HG02938 (cell line): ENCODE measurements around the gene LRR1.
"Not testable (repeated sequence)": the region's sequence is repeated elsewhere in the genome, so short reads cannot be mapped to it uniquely, and the experiment has no call there.

Experiments
- ATAC-seq: cut with Tn5 transposase; IDR thresholded peaks from one replicate; pipeline ENCODE4 v1.9.1; 2021; ENCODE audit warnings: mild to moderate bottlenecking, moderate library complexity; ENCODE audit not compliant: unreplicated experiment

The LRR1 gene

GRCh38 chr14:49585803-49586672, 12.7 kb upstream of the LRR1 start, which contains the start of gene RPS29:
Gene RPS29, minus strand, starts transcription at chr14:49586380. Its CDS starts 34 bp downstream, at chr14:49586346.
- peak; percentile 85 for ATAC-seq

DNA sequence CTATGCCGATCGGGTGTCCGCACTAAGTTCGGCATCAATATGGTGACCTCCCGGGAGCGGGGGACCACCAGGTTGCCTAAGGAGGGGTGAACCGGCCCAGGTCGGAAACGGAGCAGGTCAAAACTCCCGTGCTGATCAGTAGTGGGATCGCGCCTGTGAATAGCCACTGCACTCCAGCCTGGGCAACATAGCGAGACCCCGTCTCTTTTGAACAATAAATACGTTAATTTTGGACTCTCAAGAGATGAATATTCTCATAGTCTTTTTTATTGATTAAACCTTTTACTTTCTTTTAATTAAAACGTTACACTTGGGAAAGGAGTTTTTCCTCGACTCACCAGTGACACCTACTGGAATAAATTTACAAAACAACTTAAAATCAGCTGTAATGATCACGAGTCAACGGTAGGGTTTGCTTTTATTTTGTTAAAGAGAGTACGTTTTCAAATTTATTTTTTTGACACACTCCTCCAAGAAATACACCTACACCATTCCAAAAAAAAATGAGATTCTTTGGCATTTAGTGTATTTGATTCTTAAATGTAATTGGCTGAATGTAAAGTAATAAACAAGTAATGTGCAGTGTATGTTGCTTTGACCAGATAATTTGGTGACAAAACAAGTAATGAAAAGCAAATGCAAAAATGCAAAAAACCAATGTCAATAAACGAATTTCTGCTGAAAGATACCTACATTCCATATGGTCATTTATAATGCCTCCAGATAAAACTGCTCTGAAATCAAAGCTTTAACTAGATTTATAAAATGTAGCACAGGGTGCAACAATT, 11.9 kb upstream of the LRR1 start:
- peak; percentile 28 for ATAC-seq

- ATAC-seq, result no peak
These were observed 9.4 kb upstream of the LRR1 start for GRCh38 chr14:49589387-49589786.

DNA sequence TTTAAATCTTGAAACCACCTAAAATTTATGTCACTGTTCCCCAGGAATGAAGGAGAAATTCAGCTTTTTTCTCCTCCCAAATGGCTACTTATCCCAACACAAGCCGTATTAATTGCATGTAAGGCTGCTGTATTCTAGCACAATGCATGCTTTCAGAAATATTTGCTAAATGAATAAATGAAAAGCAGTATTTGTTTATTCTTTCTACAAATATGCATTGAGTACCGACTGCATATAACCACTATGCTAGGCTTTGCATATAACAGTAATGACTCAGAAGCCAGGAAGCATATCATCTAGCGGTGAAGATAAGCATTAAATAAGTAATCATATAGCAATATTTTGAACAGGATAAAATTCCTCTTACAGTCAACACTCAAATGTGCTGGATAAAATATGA, 5.7 kb upstream of the LRR1 start:
- no peak for ATAC-seq

DNA sequence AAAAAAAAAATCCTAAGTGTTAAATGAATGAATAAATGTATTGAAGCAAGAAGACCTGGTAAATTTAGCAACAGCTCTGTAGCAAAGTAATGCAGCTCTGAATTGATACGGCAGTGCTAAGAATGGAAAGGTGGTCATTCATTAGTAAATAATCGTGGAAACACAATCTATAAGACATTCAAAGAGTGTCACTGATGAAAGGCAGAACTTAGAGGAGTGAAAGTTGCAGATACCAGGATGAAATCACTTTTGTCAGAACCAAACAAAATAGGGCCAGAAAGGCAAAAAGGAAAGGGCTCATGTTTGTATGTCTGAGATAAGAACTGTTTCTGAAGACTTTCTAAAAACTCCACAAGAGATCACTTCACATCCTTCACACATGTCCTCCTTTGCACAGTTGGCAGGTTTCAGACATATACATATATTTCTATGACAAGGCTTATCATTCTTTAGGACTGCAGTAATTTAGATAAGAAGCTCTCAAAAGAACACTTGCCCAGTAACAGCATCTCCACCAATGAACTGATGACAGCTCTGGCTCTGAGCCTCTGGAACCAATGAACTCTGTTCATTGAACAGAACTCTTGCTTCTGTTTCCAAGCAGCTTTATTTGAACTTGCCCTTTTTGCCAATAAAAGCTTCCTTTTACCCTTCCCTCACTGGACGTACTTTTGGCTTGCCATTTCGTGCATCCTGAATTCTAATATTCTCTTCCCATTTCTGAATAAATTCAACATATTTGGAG, 4.2 kb upstream of the LRR1 start:
- ATAC-seq, result peak; percentile 25

DNA sequence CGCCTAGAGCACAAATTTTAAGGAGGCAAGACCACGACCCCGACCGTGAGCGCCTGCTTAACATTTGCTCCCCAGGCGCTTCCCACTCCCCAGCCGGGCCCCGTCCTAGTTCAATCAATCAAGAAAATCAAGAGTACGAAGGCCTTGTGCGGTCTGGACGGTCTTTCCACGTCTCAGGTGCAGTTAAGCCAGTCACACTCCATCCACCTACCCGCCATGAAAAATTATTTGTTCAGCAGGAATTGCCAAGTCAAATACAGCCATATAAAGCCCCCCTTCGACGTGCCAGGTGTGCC, 603 bp upstream of the LRR1 start:
- no peak for ATAC-seq

DNA sequence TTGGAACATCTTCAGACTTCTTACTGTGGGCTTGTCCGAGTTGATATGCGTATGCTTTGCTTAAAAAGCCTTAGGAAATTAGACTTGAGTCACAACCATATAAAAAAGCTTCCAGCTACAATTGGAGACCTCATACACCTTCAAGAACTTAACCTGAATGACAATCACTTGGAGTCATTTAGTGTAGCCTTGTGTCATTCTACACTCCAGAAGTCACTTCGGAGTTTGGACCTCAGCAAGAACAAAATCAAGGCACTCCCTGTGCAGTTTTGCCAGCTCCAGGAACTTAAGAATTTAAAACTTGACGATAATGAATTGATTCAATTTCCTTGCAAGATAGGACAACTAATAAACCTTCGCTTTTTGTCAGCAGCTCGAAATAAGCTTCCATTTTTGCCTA, 8.8 kb downstream of the LRR1 start:
- ATAC-seq, result no peak

GRCh38 chr14:49612251-49612650, 13.5 kb downstream of the LRR1 start:
- ATAC-seq, result no peak

GRCh38 chr14:49612671-49613070, 13.9 kb downstream of the LRR1 start:
- ATAC-seq, result no peak

- no peak for ATAC-seq
These were observed 15.5 kb downstream of the LRR1 start for GRCh38 chr14:49614196-49614595.

- no peak for ATAC-seq
These were observed 17.0 kb downstream of the LRR1 start for GRCh38 chr14:49615776-49616175.

- ATAC-seq, result no peak
These were observed 19.2 kb downstream of the LRR1 start for GRCh38 chr14:49617852-49618519.

DNA sequence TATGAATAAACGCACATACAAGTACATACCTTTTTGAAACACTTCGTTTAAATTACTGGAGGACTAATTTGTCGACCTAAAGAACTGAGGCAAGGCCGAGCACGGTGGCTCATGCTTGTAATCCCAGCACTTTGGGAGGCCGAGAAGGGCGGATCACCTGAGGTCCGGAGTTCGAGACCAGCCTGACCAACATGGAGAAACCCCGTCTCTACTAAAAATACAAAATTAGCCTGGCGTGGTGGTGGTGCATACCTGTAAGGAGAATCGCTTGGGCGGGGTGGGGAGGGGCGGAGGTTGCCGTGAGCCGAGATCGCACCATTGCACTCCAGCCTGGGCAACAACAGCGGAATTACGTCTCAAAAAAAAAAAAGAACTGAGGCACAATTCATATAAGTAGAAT, 20.5 kb downstream of the LRR1 start:
- ATAC-seq, result not testable (repeated sequence)

DNA sequence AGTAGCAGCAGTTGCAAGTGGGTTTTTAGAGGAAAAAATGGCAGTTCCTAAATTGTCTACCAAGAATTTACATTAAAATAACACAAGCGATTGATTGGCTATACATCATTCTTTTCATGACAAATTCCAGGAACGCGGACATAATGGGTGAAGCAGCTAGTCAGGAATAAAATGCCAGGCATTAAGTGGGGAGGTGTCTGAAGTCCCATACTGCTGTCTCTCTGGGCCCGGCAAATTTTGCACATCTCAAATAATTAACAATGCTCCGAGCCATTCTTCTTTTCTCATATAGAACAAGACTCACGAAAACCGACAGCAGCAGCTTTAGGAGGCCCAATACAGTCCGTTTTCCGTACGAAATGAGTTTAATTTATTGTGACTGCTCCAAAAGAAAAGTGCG, 21.0 kb downstream of the LRR1 start:
- ATAC-seq, result no peak

DNA sequence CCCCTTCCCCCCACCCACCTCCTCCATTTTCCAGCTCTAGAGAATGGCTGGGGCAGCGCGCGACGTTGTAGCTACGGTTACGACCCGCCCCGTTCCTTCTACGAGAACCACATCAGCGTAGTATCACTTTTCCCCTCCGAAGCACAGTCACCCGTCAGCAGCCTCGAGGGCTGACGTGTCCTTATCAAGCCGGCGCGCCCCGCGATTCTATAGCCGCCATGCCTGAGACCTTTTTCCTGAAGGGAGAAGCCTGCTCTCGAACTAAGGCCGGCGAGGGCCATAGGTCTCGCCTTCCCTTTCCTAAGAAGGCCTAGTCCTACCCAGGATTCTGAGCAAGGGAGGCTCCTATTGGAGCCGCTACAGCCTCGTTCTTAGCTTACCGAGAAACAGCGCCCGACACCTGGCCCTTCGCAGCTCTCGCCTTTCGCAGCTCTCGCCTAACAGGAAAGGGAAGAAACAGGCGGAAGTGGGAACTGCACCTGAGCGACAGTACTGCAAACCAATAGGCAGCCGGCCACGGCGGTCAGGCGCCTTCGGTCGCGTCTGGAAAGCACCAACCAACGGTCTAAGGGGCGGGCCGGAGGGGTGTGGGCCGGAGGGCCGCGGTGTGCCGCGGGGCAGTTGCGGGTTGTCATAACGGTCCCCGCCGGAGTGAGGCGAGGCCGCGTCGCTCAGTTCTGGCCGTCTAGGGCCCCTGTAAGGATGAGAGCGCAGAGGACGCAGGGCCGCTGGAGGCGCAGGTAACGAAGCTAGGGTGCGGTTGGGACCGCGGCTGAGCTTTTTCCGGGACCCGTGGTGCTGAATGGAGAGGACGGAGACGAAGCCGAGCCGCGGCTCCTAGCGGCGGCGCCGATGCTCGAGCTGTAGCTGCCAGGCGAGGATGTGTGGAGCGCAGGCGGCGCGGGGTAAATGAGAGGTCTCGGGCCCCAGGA, 21.7 kb downstream of the LRR1 start, which contains the start of the genes MGAT2 and RPL36AL:
MGAT2 (plus strand) TSS at position 618 of the 932 bp plus-strand sequence. CDS start 470 bp downstream, outside the sequence.
RPL36AL (minus strand) TSS at position 445 of the 932 bp plus-strand sequence. CDS start 1,522 bp downstream, outside the sequence.
- peak; percentile 94 for ATAC-seq

- ATAC-seq, result peak; percentile 27
These were observed 22.6 kb downstream of the LRR1 start for GRCh38 chr14:49621114-49621881.

DNA sequence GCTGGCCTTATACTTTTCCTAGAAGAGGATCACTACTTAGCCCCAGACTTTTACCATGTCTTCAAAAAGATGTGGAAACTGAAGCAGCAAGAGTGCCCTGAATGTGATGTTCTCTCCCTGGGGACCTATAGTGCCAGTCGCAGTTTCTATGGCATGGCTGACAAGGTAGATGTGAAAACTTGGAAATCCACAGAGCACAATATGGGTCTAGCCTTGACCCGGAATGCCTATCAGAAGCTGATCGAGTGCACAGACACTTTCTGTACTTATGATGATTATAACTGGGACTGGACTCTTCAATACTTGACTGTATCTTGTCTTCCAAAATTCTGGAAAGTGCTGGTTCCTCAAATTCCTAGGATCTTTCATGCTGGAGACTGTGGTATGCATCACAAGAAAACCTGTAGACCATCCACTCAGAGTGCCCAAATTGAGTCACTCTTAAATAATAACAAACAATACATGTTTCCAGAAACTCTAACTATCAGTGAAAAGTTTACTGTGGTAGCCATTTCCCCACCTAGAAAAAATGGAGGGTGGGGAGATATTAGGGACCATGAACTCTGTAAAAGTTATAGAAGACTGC, 23.4 kb downstream of the LRR1 start:
- no peak for ATAC-seq

- ATAC-seq, result no peak
These were observed 24.6 kb downstream of the LRR1 start for GRCh38 chr14:49623387-49623786.
